ENCODE data around the gene SLC34A1.
"Not testable (repeated sequence)": the region's sequence is repeated elsewhere in the genome, so short reads cannot be mapped to it uniquely, and the experiment has no call there.

The SLC34A1 gene

GRCh38 chr5:177338251-177339106, 45.8 kb upstream of the SLC34A1 start:
- peaks cover 39% of the 10 kb centered on the region for H3K36me3 ChIP-seq (replicated peaks)

GRCh38 chr5:177339107-177339638, 45.1 kb upstream of the SLC34A1 start:
- no peak overlapping the region for H3K4me3 ChIP-seq (ENCODE audit: low read depth, low read length)

More at GRCh38 chr5:177338251-177339106, 45.8 kb upstream of the SLC34A1 start:
- Histone ChIP-seq H3K27me3 (replicated peaks) (no peaks in the 10 kb centered on the region), H3K27ac (no peak overlapping the region), H3K4me3 (ENCODE audit: low read depth, low read length) (no peak overlapping the region)
- TF ChIP-seq CTCF (IDR thresholded peaks at IDR 0.05; ENCODE audit: low read depth, low read length, missing control alignments) = no peak
- in situ Hi-C loops (cut with HindIII; ENCODE audit: low pct_ligation_motif_present, low sequenced_read_pairs) = no loop called here
- no peak for DNase-seq

DNA sequence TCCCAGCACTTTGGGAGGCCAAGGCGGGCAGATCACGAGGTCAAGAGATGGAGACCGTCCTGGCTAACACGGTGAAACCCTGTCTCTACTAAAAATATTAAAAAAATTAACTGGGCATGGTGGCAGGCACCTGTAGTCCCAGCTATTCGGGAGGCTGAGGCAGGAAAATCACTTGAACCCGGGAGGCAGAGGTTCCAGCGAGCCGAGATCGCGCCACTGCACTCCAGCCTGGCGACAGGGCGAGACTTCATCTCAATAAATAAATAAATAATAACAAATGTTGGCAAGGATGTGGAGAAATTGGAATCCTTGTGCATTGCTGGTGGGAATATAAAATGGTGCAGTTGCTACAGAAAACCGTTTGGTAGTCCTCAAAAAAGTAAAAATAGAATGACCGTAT, 41.2 kb upstream of the SLC34A1 start:
- H3K27ac ChIP-seq; H3K4me3 ChIP-seq (ENCODE audit: low read depth, low read length); DNase-seq; H3K27me3 ChIP-seq (replicated peaks); H3K36me3 ChIP-seq (replicated peaks); in situ Hi-C loops (cut with HindIII; ENCODE audit: low pct_ligation_motif_present, low sequenced_read_pairs): not testable (repeated sequence)

More at GRCh38 chr5:177339107-177339638, 45.1 kb upstream of the SLC34A1 start:
- Histone ChIP-seq H3K36me3 (replicated peaks) (peaks cover 32% of the 10 kb centered on the region), H3K27ac (no peak overlapping the region), H3K27me3 (replicated peaks) (no peaks in the 10 kb centered on the region)
- in situ Hi-C loops (cut with HindIII; ENCODE audit: low pct_ligation_motif_present, low sequenced_read_pairs) = no loop called here
- DNase-seq = no peak
- no peak for TF ChIP-seq CTCF (IDR thresholded peaks at IDR 0.05; ENCODE audit: low read depth, low read length, missing control alignments)

- Histone ChIP-seq H3K36me3 (replicated peaks) (peaks cover 4% of the 10 kb centered on the region), H3K27me3 (replicated peaks) (no peaks in the 10 kb centered on the region), H3K27ac (no peak overlapping the region), H3K4me3 (ENCODE audit: low read depth, low read length) (no peak overlapping the region)
- no peak for TF ChIP-seq CTCF (IDR thresholded peaks at IDR 0.05; ENCODE audit: low read depth, low read length, missing control alignments)
- in situ Hi-C loops (cut with HindIII; ENCODE audit: low pct_ligation_motif_present, low sequenced_read_pairs) = no loop called here
- DNase-seq = no peak
Measured at GRCh38 chr5:177343777-177344176, 40.5 kb upstream of the SLC34A1 start.

- Histone ChIP-seq H3K4me3 (ENCODE audit: low read depth, low read length) (no peak overlapping the region), H3K27ac (no peak overlapping the region), H3K27me3 (replicated peaks) (no peaks in the 10 kb centered on the region), H3K36me3 (replicated peaks) (peaks cover 4% of the 10 kb centered on the region)
- no peak for TF ChIP-seq CTCF (IDR thresholded peaks at IDR 0.05; ENCODE audit: low read depth, low read length, missing control alignments)
- in situ Hi-C loops (cut with HindIII; ENCODE audit: low pct_ligation_motif_present, low sequenced_read_pairs) = no loop called here
- no peak for DNase-seq
Measured at GRCh38 chr5:177344891-177345290, 39.3 kb upstream of the SLC34A1 start.

GRCh38 chr5:177346820-177347219, 37.4 kb upstream of the SLC34A1 start:
- no peak for TF ChIP-seq CTCF (IDR thresholded peaks at IDR 0.05; ENCODE audit: low read depth, low read length, missing control alignments)
- in situ Hi-C loops (cut with HindIII; ENCODE audit: low pct_ligation_motif_present, low sequenced_read_pairs) = no loop called here
- Histone ChIP-seq H3K4me3 (ENCODE audit: low read depth, low read length) (no peak overlapping the region), H3K27me3 (replicated peaks) (no peaks in the 10 kb centered on the region), H3K36me3 (replicated peaks) (peaks cover 4% of the 10 kb centered on the region), H3K27ac (no peak overlapping the region)
- no peak for DNase-seq

Measured in brain microvascular endothelial cell (primary cell).